GM18502 (cell line): ENCODE results near the gene EHMT1.

Experiments
- ATAC-seq: cut with Tn5 transposase; IDR thresholded peaks from one replicate; pipeline ENCODE4 v1.9.1; 2021; ENCODE audit warnings: mild to moderate bottlenecking; ENCODE audit not compliant: unreplicated experiment, poor library complexity

The EHMT1 gene

DNA sequence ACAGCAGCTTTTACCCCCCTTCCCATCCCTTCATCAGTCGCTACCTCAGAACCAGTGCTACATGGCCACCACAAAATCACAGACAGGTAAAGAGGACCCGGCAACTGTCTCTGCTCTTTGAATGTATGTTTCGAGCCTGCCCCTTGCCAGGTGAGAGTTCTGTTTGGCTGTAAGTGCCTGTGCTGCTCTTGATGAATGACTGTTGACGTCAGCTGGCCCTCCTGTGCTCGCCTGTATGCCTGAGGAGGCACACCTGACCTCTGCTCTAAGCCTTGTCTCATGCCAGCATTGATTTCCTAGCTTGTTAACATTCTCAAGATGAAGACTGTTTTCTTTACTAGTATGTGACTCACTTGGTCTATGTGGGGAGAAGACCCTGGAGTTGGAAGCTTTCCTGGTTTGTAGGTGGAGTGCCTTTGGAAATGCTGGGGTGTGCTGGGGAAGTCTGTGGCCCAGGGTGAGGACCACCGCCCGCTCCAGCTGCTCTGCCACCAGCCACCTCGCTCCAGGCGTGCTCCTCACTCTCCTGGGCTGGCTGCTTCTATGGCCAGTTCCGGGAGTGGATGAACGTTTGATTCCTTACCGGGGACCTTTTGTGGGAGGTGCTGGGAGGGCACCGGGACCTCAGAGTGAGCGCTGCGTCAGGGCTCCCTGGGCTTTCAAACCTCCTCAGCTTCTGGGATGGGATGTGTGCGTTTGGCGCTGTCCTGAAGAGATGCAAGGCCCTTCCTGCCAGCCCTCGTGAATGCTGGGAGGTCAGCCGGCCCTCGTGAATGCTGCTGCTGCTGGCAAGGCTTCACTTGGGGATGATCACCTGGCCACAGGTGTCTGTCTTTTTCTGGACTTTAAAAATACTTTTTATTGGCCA lies 109.9 kb downstream of the EHMT1 start:
- no peak for ATAC-seq

DNA sequence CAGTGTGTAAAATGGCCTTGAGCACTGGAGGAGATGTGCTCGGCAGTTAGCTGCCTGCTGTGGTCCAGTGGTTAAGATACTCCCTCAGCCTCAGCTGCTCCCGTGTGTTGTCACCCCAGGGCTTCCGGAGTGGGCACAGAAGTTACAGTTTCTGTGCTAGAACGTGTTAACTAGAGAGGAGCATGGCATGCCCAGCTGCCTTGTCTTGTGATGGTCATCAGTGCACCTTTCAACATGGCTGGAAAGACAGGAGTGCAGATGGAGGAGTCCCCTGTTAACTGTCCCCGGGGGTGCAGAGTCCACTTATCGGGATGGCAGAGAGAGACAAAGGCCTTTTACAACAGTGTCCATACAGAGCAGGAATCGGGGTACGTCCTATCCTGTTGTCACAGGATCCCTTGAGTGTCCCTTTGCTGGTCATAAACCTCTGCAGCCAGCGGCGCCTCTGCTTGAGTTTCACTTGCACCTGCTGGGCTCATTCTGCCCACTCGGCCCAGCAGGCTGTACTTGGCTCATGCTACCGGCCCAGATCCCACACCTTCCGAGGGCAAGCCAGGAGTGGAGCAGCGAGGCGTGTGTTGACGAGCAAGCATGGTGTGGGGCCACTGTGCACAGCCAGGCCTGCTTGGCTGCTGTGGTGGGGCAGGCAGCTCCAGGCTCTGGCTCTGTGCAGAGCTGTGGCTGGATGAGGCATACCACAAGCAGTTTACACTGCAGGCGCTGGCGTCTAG lies 112.6 kb downstream of the EHMT1 start:
- no peak for ATAC-seq

DNA sequence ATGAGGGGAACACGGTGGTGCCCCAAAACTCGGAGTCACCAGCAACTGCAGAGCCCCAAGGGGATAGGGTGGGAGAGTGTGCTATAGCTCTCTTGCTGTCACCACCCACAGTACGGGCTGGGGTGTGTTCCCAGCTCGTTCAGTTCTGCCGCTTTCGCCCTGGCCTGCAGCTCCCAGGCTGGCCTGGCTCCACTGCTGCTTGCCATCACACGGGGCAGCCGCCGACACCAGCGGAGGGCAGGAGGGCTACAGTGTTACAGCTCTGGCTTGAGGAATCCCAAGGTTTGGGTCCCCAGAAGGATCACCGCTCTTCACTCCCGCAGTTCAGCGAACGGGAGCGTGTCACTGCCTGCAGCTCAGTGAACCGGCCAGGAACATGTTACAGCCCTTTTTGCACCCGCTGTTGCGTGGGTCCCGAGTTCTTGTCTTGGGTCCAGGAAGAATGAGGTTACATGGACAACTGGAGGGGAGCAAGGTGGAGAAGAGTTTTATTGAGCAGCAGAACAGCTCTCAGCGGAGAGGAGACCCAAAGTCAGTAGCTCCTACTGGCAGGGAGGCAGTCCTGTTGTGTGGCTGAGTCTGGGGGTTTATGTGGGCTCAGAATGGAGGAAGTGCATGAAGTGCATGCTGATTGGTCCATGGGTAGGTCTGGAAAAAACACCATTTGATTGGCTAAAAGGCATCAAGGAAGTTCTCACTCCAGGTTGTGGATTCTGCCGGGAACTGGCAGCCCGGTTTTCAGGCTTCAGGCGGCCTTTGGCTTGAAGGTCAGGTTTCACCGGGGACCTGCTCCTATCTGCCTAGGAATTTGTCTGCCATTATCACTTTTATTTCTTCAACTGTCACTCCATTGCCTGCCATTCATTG lies 113.4 kb downstream of the EHMT1 start:
- ATAC-seq: no peak

DNA sequence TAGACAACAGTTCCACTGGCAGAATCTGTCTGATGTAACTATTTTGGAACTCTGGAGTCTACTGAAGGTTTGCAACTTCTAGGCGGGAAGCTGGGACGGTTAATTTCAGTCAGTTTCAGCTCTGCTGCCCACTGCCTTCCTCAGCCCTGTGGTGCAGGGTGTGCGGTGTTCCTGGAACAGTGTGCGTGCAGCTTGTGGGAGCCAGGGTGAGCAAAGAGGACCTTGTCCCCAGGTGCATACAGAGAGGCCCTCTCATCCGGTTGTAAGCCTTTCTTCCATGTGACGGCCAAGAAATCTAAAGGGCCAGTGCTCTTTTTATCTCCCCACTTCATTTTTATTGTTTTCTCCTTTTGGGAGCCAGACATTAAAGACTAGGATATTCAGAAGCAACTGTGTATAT lies 114.6 kb downstream of the EHMT1 start:
- ATAC-seq: no peak

DNA sequence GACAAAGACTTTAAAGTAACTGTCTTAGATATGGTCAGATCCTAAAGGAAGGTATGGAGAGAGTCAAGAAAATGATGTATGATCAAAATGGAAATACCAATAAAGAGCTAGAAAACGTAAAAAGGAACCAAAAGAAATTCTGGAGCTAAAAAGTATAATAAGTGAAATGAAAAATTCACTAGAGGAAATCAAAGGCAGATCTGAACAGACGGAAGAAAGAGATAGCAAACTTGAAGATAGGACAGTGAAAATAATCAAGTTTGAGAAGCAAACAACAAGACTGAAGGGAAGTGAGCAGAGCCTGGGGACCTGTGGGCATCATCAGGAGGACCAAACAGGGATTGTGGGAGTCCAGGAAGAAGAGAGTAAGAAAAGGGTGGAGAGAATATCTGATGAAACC lies 115.4 kb downstream of the EHMT1 start:
- no peak for ATAC-seq

DNA sequence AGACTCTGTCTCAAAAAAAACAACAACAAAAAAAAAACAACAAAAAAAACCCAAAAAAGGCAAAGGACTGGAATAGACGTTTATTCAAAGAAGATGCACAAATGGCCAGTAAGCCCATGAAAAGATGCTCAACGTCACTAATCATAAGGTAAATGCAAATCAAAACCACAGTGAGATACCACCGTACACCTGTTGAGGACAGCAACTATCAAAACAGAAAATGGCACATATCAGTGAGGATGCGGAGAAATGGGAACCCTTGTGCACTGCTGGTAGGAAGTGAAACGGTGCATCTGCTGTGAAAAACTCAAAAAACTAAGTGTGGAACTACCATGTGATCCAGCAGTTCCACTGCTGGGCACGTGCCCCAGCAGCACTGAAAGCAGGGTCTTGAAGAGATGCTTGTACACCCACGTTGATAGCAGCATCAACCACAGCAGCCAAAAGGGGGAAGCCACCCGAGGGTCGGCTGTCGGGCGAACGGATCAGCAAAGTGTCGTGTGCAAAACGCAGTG lies 119.4 kb downstream of the EHMT1 start:
- peak; percentile 83 for ATAC-seq

DNA sequence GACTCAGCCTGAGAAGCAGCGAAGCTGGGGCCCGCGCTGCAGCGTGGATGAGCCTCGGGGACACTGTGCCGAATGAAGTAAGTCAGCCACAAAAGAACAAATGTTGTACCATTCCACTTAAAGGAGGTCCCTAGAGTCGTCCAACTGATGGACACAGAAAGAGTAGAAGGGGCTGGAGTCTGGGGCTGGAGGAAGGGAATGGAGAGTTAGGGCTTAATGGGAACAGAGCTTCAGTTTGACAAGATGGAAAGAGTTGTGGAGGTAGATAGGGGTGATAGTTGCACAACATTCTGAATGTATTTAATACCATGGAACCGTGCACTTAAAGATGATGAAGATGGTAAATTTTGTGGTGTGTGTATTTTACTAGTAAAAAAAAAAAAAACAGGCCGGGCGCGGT lies 119.9 kb downstream of the EHMT1 start:
- ATAC-seq: no peak

DNA sequence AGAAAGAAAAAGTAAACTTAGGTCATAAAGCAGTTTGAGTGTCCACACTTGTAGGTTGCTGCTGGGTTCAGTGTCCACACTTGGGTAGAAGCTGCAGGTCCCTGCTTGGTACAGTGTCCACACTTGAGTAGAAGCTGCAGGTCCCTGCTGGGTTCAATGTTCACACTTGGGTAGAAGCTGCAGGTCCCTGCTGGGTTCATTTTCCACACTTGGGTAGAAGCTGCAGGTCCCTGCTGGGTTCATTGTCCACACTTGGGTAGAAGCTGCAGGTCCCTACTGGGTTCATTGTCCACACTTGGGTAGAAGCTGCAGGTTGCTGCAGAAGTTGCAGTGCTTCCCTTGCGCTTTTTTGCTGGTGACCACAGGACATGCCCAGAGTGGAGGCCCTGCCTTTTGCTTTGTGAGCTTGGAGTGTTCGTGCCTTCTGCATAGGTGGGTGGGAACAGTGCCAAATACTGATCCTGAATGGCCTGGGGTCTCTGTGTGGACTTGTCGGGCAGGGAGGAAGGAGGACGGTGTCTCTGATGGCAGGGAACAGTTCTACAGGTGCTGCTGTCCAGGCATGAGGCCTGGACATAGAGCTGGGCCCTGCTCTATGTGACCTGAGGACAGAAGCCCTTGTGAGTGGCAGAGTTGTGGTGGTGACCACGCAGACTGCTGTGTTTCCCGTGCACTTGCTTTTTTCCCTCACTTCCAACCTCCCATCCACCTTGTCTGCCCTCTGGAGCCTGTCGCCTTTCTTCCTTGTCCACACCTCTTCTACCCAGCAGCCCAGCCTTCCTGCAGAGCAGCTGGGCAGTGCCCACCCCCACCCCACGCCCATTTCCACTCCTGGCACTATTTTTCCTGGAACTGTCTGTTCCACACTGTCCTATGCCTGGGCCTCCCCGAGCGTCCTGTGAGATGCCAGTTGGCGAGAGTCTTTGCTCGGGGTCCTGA lies 120.8 kb downstream of the EHMT1 start:
- ATAC-seq: no peak

DNA sequence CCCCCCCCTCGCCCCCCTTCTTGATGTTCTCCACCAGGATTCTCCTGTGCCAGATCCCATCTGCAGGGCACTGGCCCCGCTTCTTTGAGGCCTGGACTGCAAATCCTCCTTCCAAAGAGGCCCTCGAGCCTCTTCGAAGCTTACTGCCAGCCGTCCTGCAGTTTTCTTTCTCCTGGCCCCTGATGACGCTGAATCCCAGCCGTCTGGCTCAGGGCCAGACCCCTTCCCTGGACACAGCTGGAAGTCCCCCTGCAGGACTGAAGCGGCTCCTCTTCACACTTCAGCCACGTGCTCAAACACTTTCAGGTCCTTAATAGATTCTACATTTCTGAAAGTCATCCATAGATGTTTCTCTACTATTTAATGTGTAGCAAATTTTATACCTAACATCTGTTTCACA lies 121.5 kb downstream of the EHMT1 start:
- no peak for ATAC-seq

DNA sequence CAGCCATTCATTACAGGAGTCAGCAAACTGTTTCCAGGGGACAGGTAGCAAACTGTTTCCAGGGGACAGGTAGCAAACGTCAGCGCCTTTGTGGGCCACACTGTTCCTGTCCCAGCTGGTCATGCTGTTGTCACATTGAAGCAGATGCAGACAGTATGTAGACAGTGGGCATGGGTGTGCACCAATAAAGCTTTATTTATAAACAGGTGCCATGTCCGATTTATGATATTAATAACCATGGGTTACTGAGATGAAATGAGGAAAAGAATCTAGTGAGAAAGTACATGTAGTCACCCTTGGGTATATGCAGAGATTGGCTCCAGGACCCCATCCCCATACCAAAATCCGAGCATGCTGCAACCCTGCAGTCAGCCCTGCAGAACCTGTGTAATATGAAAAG lies 122.5 kb downstream of the EHMT1 start:
- no peak for ATAC-seq

DNA sequence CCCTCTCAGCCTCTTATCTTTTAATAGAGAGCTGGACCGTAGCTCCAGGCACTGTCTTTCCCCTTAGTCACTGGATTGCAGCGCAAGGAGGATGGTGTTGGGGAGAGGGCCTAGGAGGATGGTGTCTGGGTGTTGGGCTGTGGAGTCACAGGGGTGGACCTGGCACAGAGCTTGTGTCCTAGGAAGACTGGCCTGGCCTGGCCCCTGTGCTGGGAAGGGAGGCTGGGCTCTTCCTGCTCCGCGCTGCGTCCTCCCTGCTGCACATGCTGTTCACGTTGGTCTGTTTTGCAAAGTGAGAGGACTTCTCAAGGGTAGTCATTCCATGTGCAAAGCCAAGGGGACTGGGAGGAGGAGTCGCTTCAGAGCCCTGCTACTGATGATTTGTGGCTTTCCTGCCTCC lies 123.9 kb downstream of the EHMT1 start:
- ATAC-seq: no peak

DNA sequence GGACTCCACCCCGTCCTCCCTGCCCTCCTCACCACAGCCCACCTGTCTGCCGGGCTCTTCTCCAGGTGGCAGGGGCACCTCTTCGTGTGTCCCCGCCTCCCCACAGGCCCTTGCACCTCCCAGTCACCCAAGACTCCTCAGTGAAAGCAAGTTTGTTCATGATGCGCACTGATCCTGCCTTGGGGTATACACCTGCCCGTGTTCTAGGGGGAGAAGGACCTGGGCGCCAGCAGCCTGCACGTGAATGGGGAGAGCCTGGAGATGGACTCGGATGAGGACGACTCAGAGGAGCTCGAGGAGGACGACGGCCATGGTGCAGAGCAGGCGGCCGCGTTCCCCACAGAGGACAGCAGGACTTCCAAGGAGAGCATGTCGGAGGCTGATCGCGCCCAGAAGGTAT lies 124.9 kb downstream of the EHMT1 start:
- ATAC-seq: no peak

DNA sequence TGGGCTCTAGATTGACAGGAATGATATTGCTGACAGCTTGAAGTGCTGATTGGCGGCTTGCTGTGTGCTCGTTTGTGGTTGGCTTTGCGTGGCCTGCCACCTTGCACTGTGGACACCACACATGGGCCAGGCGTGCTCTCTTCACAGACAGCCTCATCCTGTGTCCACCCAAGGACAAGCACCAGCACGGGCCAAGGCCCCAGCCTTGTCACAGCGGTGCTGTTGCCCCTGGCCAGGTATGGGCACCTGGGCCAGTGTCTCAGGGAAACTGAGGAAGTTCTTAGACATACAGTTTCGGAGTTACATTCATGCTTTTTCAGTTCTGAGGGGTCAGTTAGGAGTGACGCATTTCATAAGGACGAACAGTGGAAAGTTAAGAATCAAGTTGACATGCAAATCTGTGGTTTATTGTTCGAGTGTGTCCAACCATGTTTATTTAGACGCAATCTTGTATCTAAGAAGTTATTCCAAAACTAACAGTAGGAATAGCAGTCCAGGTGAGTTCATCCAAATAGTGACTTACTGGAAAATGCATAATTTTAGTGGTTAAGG lies 125.9 kb downstream of the EHMT1 start:
- no peak for ATAC-seq

DNA sequence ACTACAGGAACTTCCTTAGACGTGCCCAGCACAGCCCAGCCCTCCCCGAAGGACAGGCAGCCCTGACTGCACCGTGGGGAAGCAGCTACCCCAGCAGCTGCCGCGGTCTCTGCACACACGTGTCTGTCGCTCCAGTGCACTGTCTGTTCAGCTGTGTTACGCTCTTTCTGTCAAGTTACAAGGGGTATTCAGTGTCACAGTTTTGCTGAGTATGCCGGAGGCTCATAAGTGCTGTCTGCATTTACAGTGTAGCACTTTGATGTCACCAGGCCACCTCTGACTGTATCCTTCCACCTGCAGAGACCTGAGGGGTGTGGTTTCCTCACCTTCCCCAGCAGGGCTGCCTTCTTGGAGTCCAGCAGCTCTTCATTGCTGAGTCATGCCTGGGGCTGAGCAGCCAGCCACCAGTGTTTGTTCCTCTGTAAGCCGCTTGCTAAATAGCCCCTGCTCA lies 126.8 kb downstream of the EHMT1 start:
- ATAC-seq: peak; percentile 70

DNA sequence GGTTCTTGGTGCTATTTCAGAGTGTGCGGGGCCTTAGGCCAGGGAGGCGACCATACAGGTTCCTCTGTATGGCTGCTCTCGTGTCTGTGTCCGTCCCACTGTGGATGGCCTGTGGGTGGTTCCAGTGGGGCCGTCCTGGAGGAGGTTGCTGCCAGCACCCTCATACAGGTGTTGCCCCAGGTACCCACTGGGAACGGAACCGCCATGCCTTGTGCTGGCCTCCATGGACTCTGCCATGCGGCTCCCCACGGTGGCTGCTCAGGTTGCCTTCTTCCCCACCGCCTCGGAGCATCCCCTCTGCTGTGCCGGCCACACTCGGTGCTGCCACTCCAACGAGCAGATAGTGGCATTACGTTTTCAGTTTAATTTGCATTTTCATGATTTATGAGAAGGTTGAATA lies 129.5 kb downstream of the EHMT1 start:
- ATAC-seq: no peak

DNA sequence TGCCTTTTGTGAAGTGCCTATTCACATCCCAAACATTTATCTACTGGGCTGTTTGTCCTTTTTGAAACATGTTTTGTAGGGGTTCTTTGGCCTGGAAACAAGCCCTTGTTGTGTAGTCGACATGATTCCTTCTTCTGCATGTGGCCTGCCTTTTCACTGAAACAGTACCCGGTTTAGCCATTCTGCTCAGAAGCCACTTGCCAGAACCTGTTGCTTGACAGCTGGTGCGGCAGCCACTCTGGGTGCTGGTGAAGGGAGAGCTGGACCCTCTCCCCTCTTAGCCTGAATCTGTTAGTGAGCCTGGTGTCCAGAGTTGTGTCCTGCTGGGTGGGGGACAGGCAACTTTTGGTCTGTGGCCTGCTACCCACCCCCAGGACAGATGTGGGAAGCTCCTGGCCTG lies 129.9 kb downstream of the EHMT1 start:
- no peak for ATAC-seq

DNA sequence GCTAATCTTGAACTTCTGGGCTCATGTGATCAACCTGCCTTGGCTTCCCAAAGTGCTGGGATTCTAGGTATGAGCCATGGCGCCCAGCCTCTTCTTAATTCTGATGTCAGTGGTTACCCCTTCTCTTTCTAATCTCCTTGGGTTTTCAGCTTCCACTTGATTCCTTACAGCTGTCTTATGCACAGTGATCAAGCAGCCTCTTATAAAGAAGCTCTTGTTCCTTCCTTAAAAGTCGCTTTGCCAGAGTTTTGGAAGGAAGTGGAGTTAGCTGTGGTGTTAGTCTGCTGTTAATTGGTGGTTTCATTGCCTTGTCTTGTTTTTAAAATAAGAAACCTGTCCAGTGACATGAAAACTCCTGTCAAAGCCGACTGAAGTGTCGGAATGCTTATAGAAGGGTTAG lies 130.7 kb downstream of the EHMT1 start:
- ATAC-seq: no peak

DNA sequence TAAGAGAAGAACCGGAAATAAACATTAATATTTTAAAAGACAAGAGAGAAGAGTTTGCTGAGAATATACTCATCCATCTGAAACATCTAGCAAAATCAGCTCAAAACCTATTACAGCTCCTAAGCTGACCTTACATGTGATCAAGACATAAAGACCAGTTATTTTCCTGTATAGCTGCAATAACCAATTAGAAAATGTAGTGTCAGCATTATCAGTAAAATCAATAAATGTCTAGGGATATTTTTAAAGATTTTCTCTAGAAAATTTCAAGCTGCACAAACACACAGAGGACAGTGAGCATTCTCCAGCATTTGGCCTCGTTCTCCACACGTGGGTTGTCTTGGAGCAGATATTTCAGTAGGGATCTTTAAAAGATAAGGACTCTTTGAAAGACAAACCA lies 131.2 kb downstream of the EHMT1 start:
- ATAC-seq: no peak

DNA sequence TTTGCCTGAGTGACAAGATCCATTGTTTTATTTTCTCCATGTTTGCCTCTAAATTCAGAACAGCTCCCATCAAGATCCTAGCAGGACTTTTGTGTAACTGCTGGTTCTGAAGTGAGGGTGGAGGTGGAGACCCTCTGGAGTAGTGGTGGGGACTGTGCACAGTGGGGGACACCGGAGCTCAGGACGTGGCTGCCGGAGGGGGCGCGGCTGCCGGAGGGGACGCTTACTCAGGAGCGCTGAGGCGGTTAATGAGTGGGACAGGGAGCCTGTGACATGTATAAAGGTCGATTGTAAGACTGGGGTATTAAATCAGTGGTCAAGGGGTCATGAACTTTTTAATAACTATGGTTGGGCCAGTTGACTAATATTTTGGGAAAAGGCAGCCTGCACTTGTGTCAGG lies 131.8 kb downstream of the EHMT1 start:
- no peak for ATAC-seq
